KG1 (cell line): Measurements from ENCODE around the gene SLC35G2.
"Not testable (repeated sequence)": the region's sequence is repeated elsewhere in the genome, so short reads cannot be mapped to it uniquely, and the experiment has no call there.

ENCODE experiments used
- DNase-seq: peaks from one replicate; lab custom pipeline; 2025; lab: John Stamatoyannopoulos, UW

Gene SLC35G2

GRCh38 chr3:136885357-136886213, 66.7 kb downstream of the SLC35G2 start:
- DNase-seq: no peak

GRCh38 chr3:136889947-136890346, 71.0 kb downstream of the SLC35G2 start:
- no peak for DNase-seq

GRCh38 chr3:136891934-136892855, 73.3 kb downstream of the SLC35G2 start:
- no peak for DNase-seq

GRCh38 chr3:136893848-136894443, 75.0 kb downstream of the SLC35G2 start:
- DNase-seq: no peak

GRCh38 chr3:136897171-136897570, 78.2 kb downstream of the SLC35G2 start:
- not testable (repeated sequence) for DNase-seq

- DNase-seq: no peak
Measured at GRCh38 chr3:136898549-136898948, 79.6 kb downstream of the SLC35G2 start.

- DNase-seq: no peak
Measured at GRCh38 chr3:136898954-136899353, 80.0 kb downstream of the SLC35G2 start.

GRCh38 chr3:136899622-136900158, 80.8 kb downstream of the SLC35G2 start:
- DNase-seq: no peak

- not testable (repeated sequence) for DNase-seq
Measured at GRCh38 chr3:136900694-136901093, 81.8 kb downstream of the SLC35G2 start.

- no peak for DNase-seq
Measured at GRCh38 chr3:136901391-136901790, 82.5 kb downstream of the SLC35G2 start.

GRCh38 chr3:136902530-136902929, 83.6 kb downstream of the SLC35G2 start:
- not testable (repeated sequence) for DNase-seq

GRCh38 chr3:136903899-136904298, 85.0 kb downstream of the SLC35G2 start:
- no peak for DNase-seq

- no peak for DNase-seq
Measured at GRCh38 chr3:136904746-136905145, 85.8 kb downstream of the SLC35G2 start.
